ENCODE results near the gene GJC3.
"Not testable (repeated sequence)": the region's sequence is repeated elsewhere in the genome, so short reads cannot be mapped to it uniquely, and the experiment has no call there.

Gene GJC3

DNA sequence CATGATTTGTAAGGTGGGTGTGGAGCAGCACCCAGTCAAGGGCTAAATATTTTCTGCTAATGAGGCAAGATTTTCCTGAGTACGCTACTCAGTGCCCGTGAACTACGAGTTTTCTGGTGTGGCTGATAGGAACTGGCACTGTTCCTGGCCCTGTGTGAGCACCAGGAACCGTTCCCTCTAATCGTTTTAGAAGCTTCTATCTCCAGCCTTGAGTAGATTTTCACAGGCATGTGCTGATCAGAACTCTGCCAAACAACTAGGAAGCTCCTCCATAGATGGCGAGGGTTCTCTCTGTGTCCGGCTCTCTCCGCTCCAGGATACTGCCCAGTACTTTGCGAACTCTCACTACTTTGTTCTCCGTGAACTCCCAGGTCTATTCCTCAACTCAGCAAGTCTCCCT lies 27.8 kb downstream of the GJC3 start:
- Histone ChIP-seq H3K36me3 (ENCODE audit: control insufficient read depth in 2 of 2, insufficient read depth in 2 of 2, low read length in 2 of 2) (peaks cover 43 to 51% of the 10 kb centered on the region in 2 donors), H3K27ac (ENCODE audit: low read depth in 2 of 2, low read length in 2 of 2) (no peak overlapping the region), H3K9me3 (ENCODE audit: control insufficient read depth in 2 of 2, low read length in 2 of 2) (no peaks in the 10 kb centered on the region), H3K27me3 (ENCODE audit: control insufficient read depth in 2 of 2, insufficient read depth in 2 of 2, low read length in 2 of 2) (no peaks in the 10 kb centered on the region), H3K4me3 (ENCODE audit: low read length in 2 of 2) (no peak overlapping the region), H3K4me1 (ENCODE audit: control insufficient read depth in 2 of 2, insufficient read depth in 2 of 2, low read length in 2 of 2) (no peaks in the 10 kb centered on the region), H3K9ac (ENCODE audit: low read depth in 1 of 2, low read length in 2 of 2) (no peak overlapping the region)

DNA sequence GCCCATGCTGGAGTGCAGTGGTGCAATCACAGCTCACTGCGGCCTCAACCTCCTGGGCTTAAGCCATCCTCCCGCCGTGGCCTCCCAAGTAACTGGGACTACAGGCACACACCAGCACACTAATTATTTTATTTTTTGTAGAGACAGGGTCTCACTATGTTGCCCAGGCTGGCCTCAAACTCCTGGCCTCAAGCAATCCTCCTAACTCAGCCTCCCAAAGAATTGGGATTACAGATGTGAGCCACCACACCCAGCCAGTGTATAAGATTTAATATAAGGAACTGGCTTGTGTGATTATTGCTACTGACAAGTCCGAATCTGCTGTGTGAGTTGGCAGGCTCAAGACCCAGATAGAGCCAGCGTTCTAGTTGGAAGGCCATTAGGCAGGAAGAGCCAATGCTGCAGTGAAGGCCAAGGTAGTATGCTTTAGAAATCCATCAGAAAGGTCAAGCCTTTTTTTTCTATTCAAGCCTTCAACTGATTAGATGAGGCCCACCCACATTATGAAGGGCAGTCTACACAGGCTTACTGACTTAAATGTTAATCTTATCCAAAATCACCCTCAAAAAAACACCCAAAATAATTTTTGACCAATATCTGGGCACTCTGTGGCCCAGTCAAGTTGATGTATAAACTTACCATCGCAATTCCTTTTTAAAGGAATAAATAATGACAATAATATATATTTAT lies 29.4 kb downstream of the GJC3 start:
- no peaks in the 10 kb centered on the region for H3K9me3 ChIP-seq (ENCODE audit: control insufficient read depth in 2 of 2, low read length in 2 of 2)
- H3K4me3 ChIP-seq (ENCODE audit: low read length in 2 of 2) = no peak overlapping the region
- H3K4me1 ChIP-seq (ENCODE audit: control insufficient read depth in 2 of 2, insufficient read depth in 2 of 2, low read length in 2 of 2) = no peaks in the 10 kb centered on the region
- peaks cover 36 to 38% of the 10 kb centered on the region in 2 donors for H3K36me3 ChIP-seq (ENCODE audit: control insufficient read depth in 2 of 2, insufficient read depth in 2 of 2, low read length in 2 of 2)
- no peak overlapping the region for H3K27ac ChIP-seq (ENCODE audit: low read depth in 2 of 2, low read length in 2 of 2)
- no peak overlapping the region for H3K9ac ChIP-seq (ENCODE audit: low read depth in 1 of 2, low read length in 2 of 2)
- H3K27me3 ChIP-seq (ENCODE audit: control insufficient read depth in 2 of 2, insufficient read depth in 2 of 2, low read length in 2 of 2) = no peaks in the 10 kb centered on the region

DNA sequence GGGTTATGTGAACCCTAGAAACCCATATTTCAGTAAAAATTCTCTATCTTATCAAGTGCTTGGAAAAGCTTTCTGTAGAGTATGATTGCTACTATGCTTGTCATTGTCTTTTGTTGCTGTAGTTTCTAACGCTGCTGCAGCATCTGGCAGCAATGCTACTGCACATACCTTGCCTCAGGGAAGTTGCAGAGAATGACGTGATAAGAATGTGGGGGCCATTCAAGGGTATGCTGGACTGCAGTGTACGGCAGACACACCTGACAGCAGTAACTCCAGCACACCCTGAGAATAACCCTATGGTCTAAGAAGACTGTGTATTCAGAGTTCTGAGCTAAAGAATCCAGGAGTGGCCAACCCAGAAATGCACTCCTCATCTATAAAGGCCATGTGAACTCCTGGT lies 30.6 kb downstream of the GJC3 start:
- Histone ChIP-seq H3K27me3 (ENCODE audit: control insufficient read depth in 2 of 2, insufficient read depth in 2 of 2, low read length in 2 of 2) (no peaks in the 10 kb centered on the region), H3K9ac (ENCODE audit: low read depth in 1 of 2, low read length in 2 of 2) (no peak overlapping the region), H3K4me1 (ENCODE audit: control insufficient read depth in 2 of 2, insufficient read depth in 2 of 2, low read length in 2 of 2) (no peaks in the 10 kb centered on the region), H3K27ac (ENCODE audit: low read depth in 2 of 2, low read length in 2 of 2) (no peak overlapping the region), H3K4me3 (ENCODE audit: low read length in 2 of 2) (no peak overlapping the region), H3K9me3 (ENCODE audit: control insufficient read depth in 2 of 2, low read length in 2 of 2) (no peaks in the 10 kb centered on the region), H3K36me3 (ENCODE audit: control insufficient read depth in 2 of 2, insufficient read depth in 2 of 2, low read length in 2 of 2) (peaks cover 31 to 34% of the 10 kb centered on the region in 2 donors)

DNA sequence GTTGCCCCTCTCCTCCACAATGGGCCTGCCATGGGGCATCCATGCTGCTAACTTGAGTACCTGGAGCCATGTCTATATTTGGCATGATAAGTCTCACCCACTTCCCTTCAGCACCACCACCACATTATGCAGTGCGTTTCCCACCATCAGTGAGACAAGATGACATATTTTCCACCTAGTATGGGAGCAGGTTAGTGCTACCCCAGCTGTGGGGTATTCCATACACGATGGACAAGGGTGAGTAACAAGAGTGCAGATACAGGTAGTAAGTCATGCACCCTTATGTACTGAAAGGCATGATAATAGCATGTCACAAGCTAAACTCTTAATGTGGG lies 31.4 kb downstream of the GJC3 start:
- Histone ChIP-seq H3K27me3 (ENCODE audit: control insufficient read depth in 2 of 2, insufficient read depth in 2 of 2, low read length in 2 of 2) (no peaks in the 10 kb centered on the region), H3K36me3 (ENCODE audit: control insufficient read depth in 2 of 2, insufficient read depth in 2 of 2, low read length in 2 of 2) (peaks cover 23 to 25% of the 10 kb centered on the region in 2 donors), H3K9me3 (ENCODE audit: control insufficient read depth in 2 of 2, low read length in 2 of 2) (no peaks in the 10 kb centered on the region), H3K4me1 (ENCODE audit: control insufficient read depth in 2 of 2, insufficient read depth in 2 of 2, low read length in 2 of 2) (no peaks in the 10 kb centered on the region), H3K4me3 (ENCODE audit: low read length in 2 of 2) (no peak overlapping the region), H3K27ac (ENCODE audit: low read depth in 2 of 2, low read length in 2 of 2) (no peak overlapping the region), H3K9ac (ENCODE audit: low read depth in 1 of 2, low read length in 2 of 2) (no peak overlapping the region)

DNA sequence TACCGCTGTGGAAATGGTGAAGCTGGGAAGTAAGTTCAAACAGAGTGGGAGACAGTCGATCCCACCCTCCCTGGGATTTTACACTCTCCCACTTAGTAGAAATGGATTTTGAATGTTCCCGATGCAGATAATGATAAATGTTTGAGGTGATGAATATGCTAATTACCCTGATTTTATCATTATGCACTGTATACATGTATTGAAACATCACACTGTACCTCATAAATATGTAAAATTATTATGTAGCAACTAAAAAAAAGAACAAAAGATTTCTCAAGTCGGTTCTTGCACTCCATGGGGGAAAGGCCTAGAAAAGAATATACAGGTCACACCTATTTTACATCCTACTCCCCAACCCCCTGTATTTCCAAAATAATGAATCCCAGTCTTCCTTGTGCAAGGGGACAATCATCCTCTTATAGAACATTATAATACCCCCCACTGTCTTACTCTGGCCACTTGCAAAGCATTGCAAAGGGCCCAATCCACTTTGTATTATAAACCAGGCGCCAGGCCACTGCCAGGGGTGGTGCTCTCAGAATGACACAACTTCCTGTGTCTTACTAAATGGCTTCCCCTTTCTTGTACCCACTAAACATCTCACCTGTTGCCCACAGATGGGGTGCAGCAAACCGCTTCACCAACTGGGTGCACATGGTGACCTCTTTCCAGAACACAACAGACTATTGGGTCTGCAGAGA lies 31.9 kb downstream of the GJC3 start:
- H3K9ac ChIP-seq (ENCODE audit: low read depth in 1 of 2, low read length in 2 of 2) = no peak overlapping the region
- no peaks in the 10 kb centered on the region for H3K27me3 ChIP-seq (ENCODE audit: control insufficient read depth in 2 of 2, insufficient read depth in 2 of 2, low read length in 2 of 2)
- no peaks in the 10 kb centered on the region for H3K9me3 ChIP-seq (ENCODE audit: control insufficient read depth in 2 of 2, low read length in 2 of 2)
- no peak overlapping the region for H3K4me3 ChIP-seq (ENCODE audit: low read length in 2 of 2)
- no peak overlapping the region for H3K27ac ChIP-seq (ENCODE audit: low read depth in 2 of 2, low read length in 2 of 2)
- peaks cover 18 to 20% of the 10 kb centered on the region in 2 donors for H3K36me3 ChIP-seq (ENCODE audit: control insufficient read depth in 2 of 2, insufficient read depth in 2 of 2, low read length in 2 of 2)
- H3K4me1 ChIP-seq (ENCODE audit: control insufficient read depth in 2 of 2, insufficient read depth in 2 of 2, low read length in 2 of 2) = no peaks in the 10 kb centered on the region

DNA sequence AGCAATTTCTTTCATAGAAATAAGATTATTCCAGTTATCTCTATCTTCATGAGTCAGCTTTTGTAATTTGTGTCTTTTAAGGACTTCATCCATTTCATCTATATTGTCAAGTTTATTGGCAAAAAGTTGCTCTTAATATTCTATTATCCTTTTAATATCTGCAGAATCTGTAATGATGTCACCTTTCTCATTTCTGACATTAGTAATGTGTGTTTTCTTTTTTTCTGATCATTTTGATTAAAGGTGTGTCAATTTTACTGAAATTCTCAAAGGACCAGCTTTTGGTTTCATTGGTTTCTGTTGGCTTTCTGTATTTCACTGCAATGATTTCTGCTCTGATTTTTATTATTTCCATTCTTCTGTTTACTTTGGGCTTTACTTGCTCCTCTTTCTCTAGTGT lies 34.7 kb downstream of the GJC3 start:
- Histone ChIP-seq H3K27me3 (ENCODE audit: control insufficient read depth in 2 of 2, insufficient read depth in 2 of 2, low read length in 2 of 2) (no peaks in the 10 kb centered on the region), H3K27ac (ENCODE audit: low read depth in 2 of 2, low read length in 2 of 2) (no peak overlapping the region), H3K9me3 (ENCODE audit: control insufficient read depth in 2 of 2, low read length in 2 of 2) (peaks cover 0 to under 1% of the 10 kb centered on the region in 2 donors), H3K4me3 (ENCODE audit: low read length in 2 of 2) (no peak overlapping the region), H3K36me3 (ENCODE audit: control insufficient read depth in 2 of 2, insufficient read depth in 2 of 2, low read length in 2 of 2) (peaks cover 10 to 11% of the 10 kb centered on the region in 2 donors), H3K9ac (ENCODE audit: low read depth in 1 of 2, low read length in 2 of 2) (no peak overlapping the region), H3K4me1 (ENCODE audit: control insufficient read depth in 2 of 2, insufficient read depth in 2 of 2, low read length in 2 of 2) (no peaks in the 10 kb centered on the region)

DNA sequence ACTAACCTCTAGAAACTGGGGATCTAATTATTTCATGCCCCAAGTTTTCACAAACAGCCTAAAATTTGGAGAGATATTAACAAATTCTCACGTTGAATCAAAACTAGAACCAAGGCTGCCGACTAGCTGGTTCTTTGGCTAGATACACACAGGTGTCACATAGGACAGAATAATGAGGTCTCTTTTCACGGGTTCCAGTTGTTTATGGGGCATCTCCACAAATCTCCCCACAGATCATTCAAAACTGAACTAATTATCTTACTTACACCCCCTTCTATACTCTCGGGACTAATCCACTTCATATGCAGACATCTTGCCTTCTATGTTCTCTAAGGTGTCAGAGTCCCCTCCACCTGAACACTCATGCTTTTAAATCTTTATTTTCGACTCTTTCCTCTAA lies 36.1 kb downstream of the GJC3 start:
- Histone ChIP-seq H3K4me1 (ENCODE audit: control insufficient read depth in 2 of 2, insufficient read depth in 2 of 2, low read length in 2 of 2) (no peaks in the 10 kb centered on the region), H3K27ac (ENCODE audit: low read depth in 2 of 2, low read length in 2 of 2) (no peak overlapping the region), H3K36me3 (ENCODE audit: control insufficient read depth in 2 of 2, insufficient read depth in 2 of 2, low read length in 2 of 2) (peaks cover 6 to 15% of the 10 kb centered on the region in 2 donors), H3K9ac (ENCODE audit: low read depth in 1 of 2, low read length in 2 of 2) (no peak overlapping the region), H3K27me3 (ENCODE audit: control insufficient read depth in 2 of 2, insufficient read depth in 2 of 2, low read length in 2 of 2) (no peaks in the 10 kb centered on the region), H3K9me3 (ENCODE audit: control insufficient read depth in 2 of 2, low read length in 2 of 2) (peaks cover 2 to 3% of the 10 kb centered on the region in 2 donors), H3K4me3 (ENCODE audit: low read length in 2 of 2) (no peak overlapping the region)

DNA sequence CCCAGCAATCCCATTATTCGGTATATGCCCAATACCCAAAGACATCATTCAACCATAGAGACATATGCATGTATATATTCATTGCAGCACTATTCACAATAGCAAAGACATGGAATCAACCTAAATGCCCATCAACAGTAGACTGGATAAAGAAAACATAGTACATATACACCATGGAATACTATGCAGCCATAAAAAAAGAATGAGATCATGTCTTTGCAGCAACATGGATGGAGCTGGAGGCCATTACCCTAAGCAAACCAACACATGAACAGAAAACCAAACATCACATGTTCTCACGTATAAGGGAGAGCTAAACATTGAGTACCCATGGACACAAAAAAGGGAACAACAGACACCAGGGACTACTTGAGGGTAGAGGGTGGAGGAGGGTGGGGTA lies 39.1 kb downstream of the GJC3 start:
- H3K36me3 ChIP-seq (ENCODE audit: control insufficient read depth in 2 of 2, insufficient read depth in 2 of 2, low read length in 2 of 2) = peaks cover 6 to 15% of the 10 kb centered on the region in 2 donors

DNA sequence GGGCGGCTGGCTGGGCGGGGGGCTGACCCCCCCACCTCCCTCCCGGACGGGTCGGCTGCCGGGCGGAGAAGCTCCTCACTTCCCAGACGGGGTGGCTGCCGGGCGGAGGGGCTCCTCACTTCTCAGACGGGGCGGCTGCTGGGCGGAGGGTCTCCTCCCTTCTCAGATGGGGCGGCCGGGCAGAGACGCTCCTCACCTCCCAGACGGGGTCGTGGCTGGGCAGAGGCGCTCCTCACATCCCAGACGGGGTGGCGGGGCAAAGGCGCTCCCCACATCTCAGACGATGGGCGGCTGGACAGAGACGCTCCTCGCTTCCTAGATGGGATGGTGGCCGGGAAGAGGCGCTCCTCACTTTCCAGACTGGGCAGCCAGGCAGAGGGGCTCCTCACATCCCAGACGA lies 41.1 kb downstream of the GJC3 start:
- H3K27ac ChIP-seq (ENCODE audit: low read depth in 2 of 2, low read length in 2 of 2); H3K4me3 ChIP-seq (ENCODE audit: low read length in 2 of 2); H3K4me1 ChIP-seq (ENCODE audit: control insufficient read depth in 2 of 2, insufficient read depth in 2 of 2, low read length in 2 of 2); H3K9ac ChIP-seq (ENCODE audit: low read depth in 1 of 2, low read length in 2 of 2); H3K27me3 ChIP-seq (ENCODE audit: control insufficient read depth in 2 of 2, insufficient read depth in 2 of 2, low read length in 2 of 2); H3K9me3 ChIP-seq (ENCODE audit: control insufficient read depth in 2 of 2, low read length in 2 of 2): not testable (repeated sequence)
- peaks cover 6 to 15% of the 10 kb centered on the region in 2 donors for H3K36me3 ChIP-seq (ENCODE audit: control insufficient read depth in 2 of 2, insufficient read depth in 2 of 2, low read length in 2 of 2)

More for the DNA sequence above, 39.1 kb downstream of the GJC3 start:
- H3K27ac ChIP-seq (ENCODE audit: low read depth in 2 of 2, low read length in 2 of 2); H3K9ac ChIP-seq (ENCODE audit: low read depth in 1 of 2, low read length in 2 of 2); H3K4me1 ChIP-seq (ENCODE audit: control insufficient read depth in 2 of 2, insufficient read depth in 2 of 2, low read length in 2 of 2); H3K27me3 ChIP-seq (ENCODE audit: control insufficient read depth in 2 of 2, insufficient read depth in 2 of 2, low read length in 2 of 2); H3K4me3 ChIP-seq (ENCODE audit: low read length in 2 of 2); H3K9me3 ChIP-seq (ENCODE audit: control insufficient read depth in 2 of 2, low read length in 2 of 2): not testable (repeated sequence)

DNA sequence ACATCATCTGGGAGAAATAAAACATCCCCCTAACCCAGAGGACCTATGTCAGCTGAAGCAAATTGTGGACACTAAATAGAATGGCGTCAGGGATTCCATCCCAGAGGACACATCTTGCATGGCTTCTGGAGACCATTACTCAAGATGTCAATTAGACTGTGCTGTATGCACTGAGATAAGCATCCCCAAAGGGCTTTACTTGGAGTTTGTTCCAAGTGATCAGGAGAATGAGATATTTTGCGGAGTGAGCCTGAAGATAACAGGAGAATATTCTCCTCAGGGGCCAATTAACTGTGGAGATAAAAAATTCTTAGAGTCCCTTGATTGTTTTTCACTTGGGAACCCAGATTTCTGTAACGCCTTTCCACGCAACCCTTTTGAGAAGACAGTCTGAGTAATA lies 48.0 kb downstream of the GJC3 start:
- H3K27ac ChIP-seq (ENCODE audit: low read depth in 2 of 2, low read length in 2 of 2) = no peak overlapping the region
- peaks cover 0 to under 1% of the 10 kb centered on the region in 2 donors for H3K36me3 ChIP-seq (ENCODE audit: control insufficient read depth in 2 of 2, insufficient read depth in 2 of 2, low read length in 2 of 2)
- no peak overlapping the region for H3K9ac ChIP-seq (ENCODE audit: low read depth in 1 of 2, low read length in 2 of 2)
- H3K4me3 ChIP-seq (ENCODE audit: low read length in 2 of 2) = no peak overlapping the region
- no peaks in the 10 kb centered on the region for H3K27me3 ChIP-seq (ENCODE audit: control insufficient read depth in 2 of 2, insufficient read depth in 2 of 2, low read length in 2 of 2)
- no peaks in the 10 kb centered on the region for H3K4me1 ChIP-seq (ENCODE audit: control insufficient read depth in 2 of 2, insufficient read depth in 2 of 2, low read length in 2 of 2)
- H3K9me3 ChIP-seq (ENCODE audit: control insufficient read depth in 2 of 2, low read length in 2 of 2) = no peaks in the 10 kb centered on the region

Data from mucosa of rectum (tissue), 2 donors.